ENCODE results near the gene TTC13.
"Not testable (repeated sequence)": the region's sequence is repeated elsewhere in the genome, so short reads cannot be mapped to it uniquely, and the experiment has no call there.

The TTC13 gene

GRCh38 chr1:230986976-230987375 lies 8.3 kb upstream of the TTC13 start:
- DNase-seq = no peak

DNA sequence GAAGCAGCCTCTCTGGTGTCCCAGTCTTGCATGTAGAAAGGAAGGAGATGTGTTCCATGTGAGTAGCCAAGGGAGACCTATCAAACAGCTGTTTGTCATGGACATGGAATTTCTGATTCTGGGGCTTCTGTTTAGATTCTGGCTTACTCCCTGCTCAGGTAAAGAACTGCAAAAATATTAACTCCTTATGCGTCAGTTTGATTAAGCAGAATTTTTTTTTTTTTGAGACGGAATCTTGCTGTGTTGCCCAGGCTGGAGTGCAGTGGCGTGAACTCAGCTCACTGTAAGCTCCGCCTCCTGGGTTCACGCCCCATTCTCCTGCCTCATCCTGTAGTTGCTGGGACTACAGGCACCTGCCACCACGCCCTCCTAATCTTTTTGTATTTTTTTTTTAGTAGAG lies 7.0 kb upstream of the TTC13 start:
- DNase-seq = no peak

DNA sequence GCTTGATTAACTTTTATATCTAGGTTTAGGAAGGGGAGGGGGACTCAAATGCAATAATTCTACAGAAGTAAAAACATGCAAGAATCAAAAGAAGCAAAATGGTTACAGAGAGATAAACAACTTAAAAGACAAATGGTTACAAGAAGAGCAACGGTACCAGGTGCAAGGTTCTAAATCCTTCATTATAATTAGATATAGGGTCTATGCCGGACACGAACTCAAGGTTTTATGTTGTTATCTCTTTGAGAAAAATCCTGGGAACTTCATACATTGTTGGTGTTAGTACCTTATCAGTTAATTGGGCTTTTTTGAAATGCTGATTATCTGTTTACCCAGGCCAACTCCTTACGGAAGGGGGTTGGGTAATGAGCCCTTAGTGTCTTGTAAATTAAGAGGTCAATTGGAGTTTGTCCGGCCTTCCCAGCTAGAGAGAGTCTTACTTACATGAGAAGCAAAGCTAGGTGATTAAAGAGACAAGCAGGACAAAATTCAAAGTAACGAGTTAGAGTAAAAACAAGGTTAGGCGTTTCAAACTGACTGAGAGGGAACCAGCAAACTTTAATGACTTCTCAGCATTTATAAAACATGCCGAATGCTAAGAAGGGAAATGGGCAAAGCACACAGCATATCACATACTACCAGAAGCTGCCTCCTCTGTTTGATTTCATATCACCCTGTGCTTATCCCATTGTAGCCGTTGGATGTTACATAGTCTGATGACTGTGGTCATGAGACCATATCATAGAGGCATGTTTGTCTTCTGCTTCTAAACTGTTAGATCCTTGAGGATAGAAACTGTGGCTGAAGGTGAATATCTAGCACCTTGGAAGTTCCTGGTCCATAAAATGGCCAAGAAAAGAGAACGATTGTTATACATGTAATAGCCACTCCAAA lies 6.2 kb upstream of the TTC13 start:
- not testable (repeated sequence) for DNase-seq

DNA sequence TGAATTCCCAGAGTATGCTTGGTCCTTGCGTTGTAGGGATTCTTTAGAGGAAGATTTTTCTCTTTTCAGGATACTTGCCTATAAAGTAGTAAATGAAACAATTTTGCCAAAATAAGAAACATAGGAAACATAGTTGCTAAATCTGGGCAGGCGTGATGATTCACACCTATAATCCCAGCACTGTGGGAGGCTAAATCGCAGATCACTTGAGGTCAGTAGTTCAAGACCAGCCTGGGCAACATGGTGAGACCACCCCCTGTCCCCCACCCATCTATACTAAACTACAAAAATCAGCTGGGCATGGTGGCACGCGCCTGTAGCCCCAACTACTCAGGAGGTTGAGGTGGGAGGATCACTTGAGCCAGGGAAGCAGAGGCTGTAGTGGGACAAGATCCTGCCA lies 5.2 kb upstream of the TTC13 start:
- no peak for DNase-seq

GRCh38 chr1:230982696-230983095 lies 4.0 kb upstream of the TTC13 start:
- DNase-seq = no peak

DNA sequence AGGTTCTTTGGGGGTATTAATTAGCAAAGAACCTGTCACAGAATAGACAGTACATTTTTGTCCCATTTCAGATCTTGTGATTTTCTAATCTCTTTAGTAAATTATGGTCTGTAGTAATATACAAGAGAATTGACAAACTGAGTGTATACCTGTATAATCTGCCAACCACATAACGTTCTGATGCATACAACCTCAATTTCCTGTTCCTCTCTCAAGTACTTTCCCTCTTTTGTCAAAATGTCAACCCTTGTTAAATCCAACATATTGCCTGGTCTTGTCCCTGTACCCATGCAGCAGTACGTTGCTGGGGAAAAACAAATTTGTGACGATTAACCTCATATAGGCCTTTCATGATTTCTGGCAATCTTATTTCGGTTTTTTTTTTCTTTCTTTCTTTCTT lies 1.3 kb upstream of the TTC13 start:
- DNase-seq = no peak

GRCh38 chr1:230979389-230979716 lies 692 bp upstream of the TTC13 start:
- no peak for DNase-seq

DNA sequence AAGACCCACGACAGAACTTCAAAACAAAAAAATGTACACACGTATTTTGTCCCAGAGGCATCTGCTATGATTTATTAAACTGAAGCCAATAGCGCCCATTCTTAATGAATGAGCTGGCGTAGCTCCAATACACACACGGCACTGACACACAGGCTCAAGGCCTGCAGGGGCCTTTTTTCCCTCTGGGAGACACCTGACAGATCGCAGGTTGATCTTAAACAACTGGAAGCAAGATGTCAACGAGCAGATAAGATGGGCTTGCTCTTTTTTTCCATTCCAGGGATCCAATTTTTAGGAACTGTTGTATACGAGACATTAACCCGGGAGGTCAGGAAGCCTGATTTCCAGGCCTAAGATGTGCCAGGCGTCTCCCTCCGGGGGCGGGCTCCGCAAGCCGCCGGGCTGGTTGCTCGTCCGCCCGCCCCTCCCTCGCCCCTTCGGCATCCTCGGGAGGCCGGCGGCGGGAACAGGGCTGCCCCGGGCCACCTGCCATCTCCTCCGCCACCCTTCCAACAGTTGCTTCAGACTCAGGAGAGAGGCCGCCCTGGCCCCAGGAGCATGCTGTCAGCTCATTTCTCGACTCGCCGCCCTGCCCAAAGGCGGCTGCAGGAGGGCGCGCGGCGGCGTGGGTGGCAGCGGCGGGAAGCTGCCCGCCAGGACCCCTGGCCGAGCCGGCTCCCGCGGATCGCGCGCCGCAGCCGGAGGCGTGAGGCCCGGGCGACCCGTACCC lies 735 bp downstream of the TTC13 start:
- DNase-seq = peak in 1 of 2 donors; percentile 30

- no peak for DNase-seq
Measured at GRCh38 chr1:230976825-230977747, 1.6 kb downstream of the TTC13 start.

- no peak for DNase-seq
Measured at GRCh38 chr1:230976360-230976759, 2.3 kb downstream of the TTC13 start.

- no peak for DNase-seq
Measured at GRCh38 chr1:230975636-230976035, 3.0 kb downstream of the TTC13 start.

DNA sequence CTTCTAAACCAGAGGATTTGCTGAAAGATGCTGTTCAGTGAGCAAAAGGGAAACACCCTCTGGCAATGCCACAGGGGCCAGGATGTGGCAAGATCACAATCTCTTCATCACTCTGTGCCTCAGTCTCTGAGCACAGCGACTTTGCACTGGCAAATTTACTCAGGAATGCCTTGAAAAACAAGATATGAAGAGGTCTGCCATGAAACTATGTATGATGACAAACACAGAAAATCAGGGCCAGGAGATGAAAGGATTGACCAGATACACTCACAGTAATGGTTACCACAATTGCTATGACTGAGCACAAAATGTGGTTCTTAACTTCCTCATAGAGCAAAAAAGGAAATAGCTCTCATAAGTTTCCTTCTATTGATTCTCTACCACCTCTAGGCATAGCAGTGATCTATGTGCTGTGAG lies 5.8 kb downstream of the TTC13 start:
- no peak for DNase-seq

DNA sequence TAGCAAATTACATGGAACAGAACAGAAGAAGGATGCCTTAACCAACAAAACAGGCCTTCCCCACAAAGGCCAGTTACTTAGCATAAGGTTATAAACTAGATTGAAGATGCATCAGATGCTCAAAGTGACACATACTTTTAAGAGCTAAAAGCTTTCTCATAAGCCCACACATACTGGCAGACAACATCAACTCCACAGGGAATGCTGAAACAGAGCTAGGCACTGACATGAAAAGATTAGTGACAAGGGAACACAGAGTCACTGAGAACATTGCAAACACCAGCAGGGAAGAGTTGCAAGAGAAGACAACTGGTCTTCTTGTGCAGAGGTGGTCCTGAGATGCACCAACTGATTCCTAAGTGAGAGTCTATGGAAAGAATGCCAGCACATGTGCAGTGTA lies 6.9 kb downstream of the TTC13 start:
- DNase-seq = no peak

- no peak for DNase-seq
Measured at GRCh38 chr1:230970432-230970831, 8.2 kb downstream of the TTC13 start.

- no peak for DNase-seq
Measured at GRCh38 chr1:230966358-230966873, 12.2 kb downstream of the TTC13 start.

DNA sequence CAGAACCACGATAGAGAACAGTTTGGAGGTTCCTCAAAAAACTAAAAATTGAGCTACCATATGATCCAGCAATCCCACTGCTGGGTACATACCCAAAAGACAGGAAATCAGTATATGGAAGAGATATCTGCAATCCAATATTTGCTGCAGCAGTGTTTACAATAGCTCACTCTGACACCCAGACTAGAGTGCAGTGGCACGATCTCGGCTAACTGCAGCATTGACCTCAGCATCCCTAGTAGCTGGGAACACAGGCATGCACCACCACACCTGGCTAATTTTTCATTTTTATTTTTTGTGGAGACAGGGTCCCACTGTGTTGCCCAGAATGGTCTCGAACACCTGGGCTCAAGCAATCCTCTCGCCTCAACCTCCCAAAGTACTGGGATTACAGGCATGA lies 13.1 kb downstream of the TTC13 start:
- no peak for DNase-seq

DNA sequence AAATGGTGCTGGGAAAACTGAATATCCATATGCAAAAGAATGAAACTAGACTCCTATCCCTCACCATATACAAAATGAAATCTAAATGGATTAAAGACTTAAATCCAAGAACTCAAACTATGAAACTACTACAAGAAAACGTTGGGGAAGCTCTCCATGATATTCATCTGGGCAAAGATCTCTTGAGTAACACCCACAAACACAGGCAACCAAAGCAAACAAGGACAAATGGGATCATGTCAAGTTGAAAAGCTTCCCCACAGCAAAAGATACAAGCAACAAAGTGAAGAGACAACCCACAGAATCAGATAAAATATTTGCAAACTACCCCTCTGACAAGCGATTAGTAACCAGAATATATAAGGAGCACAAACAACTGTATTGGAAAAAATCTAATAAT lies 13.8 kb downstream of the TTC13 start:
- DNase-seq = no peak

DNA sequence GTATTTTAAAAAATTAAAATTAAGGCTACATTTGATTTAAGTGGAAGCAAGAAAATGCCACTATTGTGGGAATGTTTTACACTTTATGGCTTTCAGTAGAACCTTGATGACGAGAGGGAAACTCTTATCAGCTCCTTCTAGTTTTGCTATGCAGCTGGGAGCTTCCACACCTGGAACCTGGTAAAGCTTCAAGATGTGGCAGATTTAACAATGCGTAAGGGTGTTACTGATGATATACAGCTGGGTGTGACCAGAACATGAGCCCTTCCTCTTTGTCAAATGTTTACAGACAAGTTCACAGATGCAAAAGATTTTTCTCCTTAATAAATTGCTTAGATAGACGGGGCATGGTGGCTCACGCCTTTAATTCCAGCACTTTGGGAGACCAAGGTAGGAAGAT lies 20.3 kb downstream of the TTC13 start:
- no peak for DNase-seq

GRCh38 chr1:230957580-230957989 lies 21.1 kb downstream of the TTC13 start:
- no peak for DNase-seq

- DNase-seq = no peak
Measured at GRCh38 chr1:230950404-230950803, 28.3 kb downstream of the TTC13 start.

- DNase-seq = no peak
Measured at GRCh38 chr1:230948903-230949302, 29.8 kb downstream of the TTC13 start.

DNA sequence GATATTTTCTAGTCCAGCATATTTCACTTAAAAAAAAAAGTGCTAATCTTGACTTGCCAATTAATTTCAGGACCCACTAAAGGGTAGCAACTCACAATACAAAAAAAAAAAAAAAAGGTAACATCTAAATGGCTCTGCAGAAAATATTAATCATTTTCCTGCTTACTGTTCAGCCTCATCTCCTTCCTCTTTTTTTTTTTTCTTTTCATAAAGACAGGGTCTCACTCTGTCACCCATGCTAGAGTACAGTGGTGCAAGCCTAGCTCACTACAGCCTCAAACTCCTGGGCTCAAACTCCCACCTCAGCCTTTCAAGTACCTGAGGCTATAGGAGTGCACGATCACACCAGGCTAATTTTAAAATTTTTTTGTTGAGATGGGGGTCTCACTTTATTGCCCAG lies 30.4 kb downstream of the TTC13 start:
- no peak for DNase-seq

DNA sequence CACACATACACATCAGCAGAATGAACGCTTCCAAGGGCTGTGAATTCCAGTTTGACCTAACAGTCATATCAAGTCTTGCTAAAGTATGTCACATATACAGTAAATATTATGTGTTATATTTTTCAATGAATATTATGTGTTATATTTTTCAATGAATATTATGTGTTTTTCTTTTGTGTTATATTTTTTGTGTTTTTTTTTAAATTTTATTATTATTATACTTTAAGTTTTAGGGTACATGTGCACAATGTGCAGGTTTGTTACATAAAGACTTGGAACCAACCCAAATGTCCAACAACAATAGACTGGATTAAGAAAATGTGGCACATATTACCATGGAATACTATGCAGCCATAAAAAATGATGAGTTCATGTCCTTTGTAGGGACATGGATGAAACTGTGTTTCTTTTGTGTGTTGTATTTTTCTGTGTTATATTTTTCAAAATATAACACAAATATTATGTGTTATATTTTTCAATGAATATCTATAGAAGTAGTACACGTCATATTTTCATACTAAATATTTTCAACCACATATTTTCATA lies 35.5 kb downstream of the TTC13 start:
- DNase-seq = no peak

Measured in hippocampal formation (tissue), 2 donors.